Uterus (tissue), 2 donors: ENCODE measurements around the gene HASPIN.

Source experiments
- POLR2A ChIP-seq, 2 donors: fragments of 450-650 bp; IDR thresholded peaks; one replicate each; pipeline ENCODE4 v1.6.1; 2016; ENCODE audit warnings: antibody characterized with exemption in 2 of 2, mild to moderate bottlenecking in 1 of 2, moderate library complexity in 1 of 2
- TF ChIP-seq, protein P1 (sequence below), 4 experiments: fragments of 200-600 bp in 2 of 4; fragments of 450-650 bp in 2 of 4; sonication (generic) in 2 of 4; IDR thresholded peaks; one replicate each; pipeline ENCODE4 v1.5.1; 2016 to 2019; ENCODE audit warnings: antibody characterized with exemption in 4 of 4, mild to moderate bottlenecking in 2 of 4, moderate library complexity in 1 of 4

DNA sequence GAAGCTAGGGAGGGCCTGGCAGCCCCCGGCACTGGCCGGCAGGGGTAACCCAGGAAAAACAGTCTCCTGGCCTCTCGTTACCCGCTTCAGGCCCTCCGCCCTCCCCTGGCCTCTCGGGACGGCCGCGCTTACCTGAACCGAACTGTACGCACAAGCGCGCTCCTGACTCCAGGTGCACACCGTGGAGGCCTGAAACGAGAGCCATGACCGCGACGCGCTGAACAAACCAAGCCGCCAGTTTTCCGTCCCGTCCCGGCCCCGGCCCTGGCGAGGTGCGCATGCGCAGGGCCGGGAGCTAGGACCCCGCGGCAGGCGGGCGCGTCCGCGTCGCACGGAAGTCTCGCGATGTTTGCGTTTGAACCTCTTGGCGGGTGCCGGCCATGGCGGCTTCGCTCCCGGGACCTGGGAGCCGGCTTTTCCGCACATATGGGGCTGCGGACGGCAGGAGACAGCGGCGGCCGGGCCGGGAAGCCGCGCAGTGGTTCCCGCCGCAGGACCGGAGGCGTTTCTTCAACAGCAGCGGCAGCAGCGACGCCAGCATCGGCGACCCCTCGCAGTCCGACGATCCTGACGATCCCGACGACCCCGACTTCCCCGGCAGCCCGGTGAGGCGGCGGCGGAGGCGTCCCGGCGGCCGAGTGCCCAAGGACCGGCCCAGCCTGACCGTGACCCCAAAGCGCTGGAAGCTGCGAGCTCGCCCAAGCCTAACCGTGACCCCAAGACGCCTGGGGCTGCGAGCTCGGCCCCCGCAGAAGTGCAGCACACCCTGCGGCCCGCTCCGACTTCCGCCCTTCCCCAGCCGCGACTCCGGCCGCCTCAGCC, at the start of gene HASPIN:
- TF ChIP-seq, protein P1, sequence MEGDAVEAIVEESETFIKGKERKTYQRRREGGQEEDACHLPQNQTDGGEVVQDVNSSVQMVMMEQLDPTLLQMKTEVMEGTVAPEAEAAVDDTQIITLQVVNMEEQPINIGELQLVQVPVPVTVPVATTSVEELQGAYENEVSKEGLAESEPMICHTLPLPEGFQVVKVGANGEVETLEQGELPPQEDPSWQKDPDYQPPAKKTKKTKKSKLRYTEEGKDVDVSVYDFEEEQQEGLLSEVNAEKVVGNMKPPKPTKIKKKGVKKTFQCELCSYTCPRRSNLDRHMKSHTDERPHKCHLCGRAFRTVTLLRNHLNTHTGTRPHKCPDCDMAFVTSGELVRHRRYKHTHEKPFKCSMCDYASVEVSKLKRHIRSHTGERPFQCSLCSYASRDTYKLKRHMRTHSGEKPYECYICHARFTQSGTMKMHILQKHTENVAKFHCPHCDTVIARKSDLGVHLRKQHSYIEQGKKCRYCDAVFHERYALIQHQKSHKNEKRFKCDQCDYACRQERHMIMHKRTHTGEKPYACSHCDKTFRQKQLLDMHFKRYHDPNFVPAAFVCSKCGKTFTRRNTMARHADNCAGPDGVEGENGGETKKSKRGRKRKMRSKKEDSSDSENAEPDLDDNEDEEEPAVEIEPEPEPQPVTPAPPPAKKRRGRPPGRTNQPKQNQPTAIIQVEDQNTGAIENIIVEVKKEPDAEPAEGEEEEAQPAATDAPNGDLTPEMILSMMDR (IDR thresholded peaks at IDR 0.05), result peak; percentile 31 to 57 (median 42)
- TF ChIP-seq POLR2A (IDR thresholded peaks at IDR 0.05), result peak; percentile 50 to 70
